ENCODE measurements around the gene ARHGAP23. TPM values are rescaled to one million over a fixed set of nuclear protein-coding genes. Genes with fewer than 3 reads are reported as not detected.

Gene ARHGAP23
- total and polyA plus RNA-seq, 2 donors (not counting 3 experiments of a cell fraction or from before 2014, with no cell fraction given) = 25.4 to 190 TPM

GRCh38 chr17:38456031-38456815 is 28.0 kb downstream of the ARHGAP23 start:
- H3K79me2 ChIP-seq (ENCODE audit: control insufficient read depth, insufficient read depth, low read length) = peaks cover 85% of the 10 kb centered on the region
- dilution Hi-C loops (cut with MboI; ENCODE audit: extremely low pct_ligation_motif_present, low sequenced_read_pairs) (no loop called here), intact Hi-C loops (cut with micrococcal nuclease) (loop anchor here (1.0 kb wide), 1 partner anchor 12 kb away; no protein-coding TSS in a partner anchor)
- H3K4me3 ChIP-seq (replicated peaks in 1 of 3; ENCODE audit: insufficient read depth in 1 of 3, low read depth in 1 of 3, low read length in 3 of 3) = no peak overlapping the region
- H3K9ac ChIP-seq (replicated peaks; ENCODE audit: extremely low read depth, insufficient read depth, low read length) = peak overlapping the region; percentile 9
- H3K4me2 ChIP-seq (ENCODE audit: insufficient read depth, low read length) = peak overlapping the region; percentile 27
- FAIRE-seq = no peak
- peaks cover 12 to 34% of the 10 kb centered on the region in 2 experiments for H3K36me3 ChIP-seq (ENCODE audit: control insufficient read depth in 2 of 2, extremely low read depth in 1 of 2, insufficient read depth in 2 of 2, low read length in 2 of 2)
- no peak overlapping the region for H2AFZ ChIP-seq (ENCODE audit: low read depth, low read length)
- BruUV-seq (replicated peaks) = no TSS peak
- H3K9me3 ChIP-seq (replicated peaks; ENCODE audit: control insufficient read depth, insufficient read depth, low read length) = no peaks in the 10 kb centered on the region
- no peak for TF ChIP-seq MYC (IDR thresholded peaks at IDR 0.05; ENCODE audit: low read depth, low read length)
- peak; percentile 6 to 61 for TF ChIP-seq CTCF (IDR thresholded peaks at IDR 0.05; ENCODE audit: extremely low read depth in 1 of 2, insufficient read depth in 1 of 2, low read depth in 1 of 2, low read length in 2 of 2)
- H3K27me3 ChIP-seq (ENCODE audit: control insufficient read depth in 2 of 2, insufficient read depth in 2 of 2, low read length in 2 of 2) = no peaks in the 10 kb centered on the region
- ChIA-PET CTCF (interaction anchor here (0.8 to 3.2 kb wide), 16 partner anchors 8 to 274 kb away, joined by 3 to 21 read pairs (median 5); no protein-coding TSS in a partner anchor), POLR2A (no interaction called here)
- H3K9me1 ChIP-seq (replicated peaks; ENCODE audit: control insufficient read depth, extremely low read depth, insufficient read depth, low read length) = no peaks in the 10 kb centered on the region
- peaks cover 37% of the 10 kb centered on the region for H3K4me1 ChIP-seq (ENCODE audit: control insufficient read depth, extremely low read depth, insufficient read depth, low read length)
- peak overlapping the region; percentile 26 for H3K27ac ChIP-seq (ENCODE audit: insufficient read depth, low read depth, low read length)
- peak; percentile 50 for DNase-seq (ENCODE audit: low read depth, low spot score)
- no peaks in the 10 kb centered on the region for H4K20me1 ChIP-seq (replicated peaks; ENCODE audit: control insufficient read depth, extremely low read depth, insufficient read depth, low read length)
